RWPE2 (cell line): ENCODE measurements around the gene B3GNT4.
"Not testable (repeated sequence)": the region's sequence is repeated elsewhere in the genome, so short reads cannot be mapped to it uniquely, and the experiment has no call there.

Source experiments
- ATAC-seq: fragments of 200-7000 bp; cut with Tn5 transposase; 3 replicates; pipeline ENCODE4 v1.9.1; 2021; ENCODE audit warnings: low read depth
- DNase-seq: peaks from one replicate; pipeline ENCODE4 v3.0.0-alpha.2; 2020; ENCODE audit warnings: low spot score
- H3K27ac ChIP-seq: fragments of 450-650 bp; 2 replicates; pipeline ENCODE4 v1.5.1; 2017; ENCODE audit warnings: mild to moderate bottlenecking; ENCODE audit not compliant: poor library complexity, severe bottlenecking
- H3K27me3 ChIP-seq: fragments of 250-450 bp; sonication (Bioruptor Pico); 2 replicates; pipeline ENCODE4 v1.5.1; 2021; ENCODE audit warnings: mild to moderate bottlenecking, moderate library complexity; ENCODE audit not compliant: insufficient read depth, poor library complexity, severe bottlenecking
- H3K36me3 ChIP-seq: fragments of 250-450 bp; sonication (Bioruptor Pico); 2 replicates; pipeline ENCODE4 v1.5.1; 2020; ENCODE audit warnings: low read depth, mild to moderate bottlenecking, moderate library complexity
- H3K4me1 ChIP-seq: fragments of 250-450 bp; sonication (Bioruptor Pico); 2 replicates; pipeline ENCODE4 v1.5.1; 2021; ENCODE audit warnings: mild to moderate bottlenecking, moderate library complexity; ENCODE audit not compliant: insufficient read depth, poor library complexity, severe bottlenecking
- H3K4me3 ChIP-seq: fragments of 250-450 bp; sonication (Bioruptor Pico); 2 replicates; pipeline ENCODE4 v1.5.1; 2021; ENCODE audit warnings: mild to moderate bottlenecking, moderate library complexity; ENCODE audit not compliant: severe bottlenecking
- H3K9me3 ChIP-seq: fragments of 250-450 bp; sonication (Bioruptor Pico); 2 replicates; pipeline ENCODE4 v1.5.1; 2021; ENCODE audit warnings: mild to moderate bottlenecking, moderate library complexity; ENCODE audit not compliant: severe bottlenecking
- CTCF ChIP-seq: fragments of 450-650 bp; IDR thresholded peaks from one replicate; pipeline ENCODE4 v1.5.1; 2017; ENCODE audit warnings: mild to moderate bottlenecking, moderate library complexity; ENCODE audit not compliant: poor library complexity, severe bottlenecking

The B3GNT4 gene

GRCh38 chr12:122171399-122171798 lies 32.1 kb upstream of the B3GNT4 start:
- ATAC-seq (no peak), DNase-seq (no peak)
- Histone ChIP-seq H3K4me1 (no peaks in the 10 kb centered on the region), H3K27me3 (no peaks in the 10 kb centered on the region), H3K36me3 (no peaks in the 10 kb centered on the region), H3K4me3 (no peak overlapping the region), H3K27ac (no peak overlapping the region), H3K9me3 (no peaks in the 10 kb centered on the region)
- TF ChIP-seq CTCF, result no peak

DNA sequence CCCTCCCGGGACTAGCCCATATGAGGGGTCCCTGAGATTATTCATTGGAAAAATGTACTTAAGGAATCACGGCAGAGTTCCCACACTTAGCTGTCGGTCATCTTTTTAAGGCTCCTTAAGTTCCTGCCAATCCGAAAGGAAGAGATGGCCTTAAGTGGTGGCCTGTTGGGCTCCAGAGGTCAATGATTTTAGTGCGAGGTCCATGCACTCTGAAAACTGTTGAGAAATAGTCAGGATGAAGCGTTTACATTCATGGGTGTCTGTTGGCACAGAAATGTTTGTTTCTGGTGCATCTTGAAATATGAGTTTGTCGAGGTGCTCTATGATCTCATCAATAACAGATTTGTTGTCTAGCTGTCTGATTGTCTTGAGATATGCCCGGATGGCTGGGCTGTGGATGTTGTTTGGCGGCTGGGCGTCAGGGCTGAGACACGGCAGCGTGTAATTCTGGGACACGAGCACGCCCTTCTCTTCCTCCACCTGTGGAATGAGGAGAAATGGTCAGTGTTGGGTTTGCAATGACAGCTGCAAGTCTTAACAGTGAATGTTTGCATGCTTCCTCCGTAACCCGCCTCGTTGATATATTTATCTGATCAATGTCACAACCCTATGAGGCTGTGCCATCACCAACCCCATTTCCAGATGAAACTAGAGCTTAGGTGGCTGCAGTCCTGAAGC lies 31.1 kb upstream of the B3GNT4 start:
- H3K9me3 ChIP-seq, result no peaks in the 10 kb centered on the region
- ATAC-seq, result no peak

GRCh38 chr12:122174155-122174845 lies 29.2 kb upstream of the B3GNT4 start, which contains the start of gene IL31:
TSS of gene IL31 (minus strand) at chr12:122174221. CDS start at chr12:122174172, 49 bp downstream.
- no peak for ATAC-seq
- no peak within 1 kb of the TSS for H3K4me3 ChIP-seq
- no peak within 1 kb of the TSS for H3K27ac ChIP-seq
- no peaks in the 10 kb centered on the region for H3K4me1 ChIP-seq
- H3K9me3 ChIP-seq, result no peaks in the 10 kb centered on the region
- no peaks in the 10 kb centered on the region for H3K27me3 ChIP-seq
- no peak for DNase-seq
- H3K36me3 ChIP-seq, result no peaks in the 10 kb centered on the region
- no peak for TF ChIP-seq CTCF

More for the DNA sequence above, 31.1 kb upstream of the B3GNT4 start:
- TF ChIP-seq CTCF, result no peak
- no peak for DNase-seq
- H3K27me3 ChIP-seq, result no peaks in the 10 kb centered on the region
- H3K4me3 ChIP-seq, result no peak overlapping the region
- H3K36me3 ChIP-seq, result no peaks in the 10 kb centered on the region
- no peak overlapping the region for H3K27ac ChIP-seq
- H3K4me1 ChIP-seq, result no peaks in the 10 kb centered on the region

DNA sequence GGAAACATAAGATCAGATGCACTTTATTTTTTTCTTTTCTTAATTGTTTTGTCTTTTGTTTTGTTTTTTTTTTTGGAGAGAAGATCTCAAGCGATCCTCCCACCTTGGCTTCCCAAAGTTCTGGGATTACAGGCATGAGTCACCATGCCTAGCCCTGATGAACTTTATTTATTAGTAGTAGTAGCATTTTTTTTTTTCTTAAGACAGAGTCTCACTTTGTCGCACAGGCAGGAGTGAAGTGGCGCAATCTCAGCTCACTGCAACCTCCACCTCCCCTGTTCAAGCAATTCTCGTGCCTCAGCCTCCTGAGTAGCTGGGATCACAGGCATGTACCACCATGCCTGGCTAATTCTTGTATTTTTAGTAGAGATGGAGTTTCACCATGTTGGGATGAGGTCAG lies 27.0 kb upstream of the B3GNT4 start:
- H3K9me3 ChIP-seq, H3K4me1 ChIP-seq, ATAC-seq, H3K27ac ChIP-seq, H3K27me3 ChIP-seq, H3K4me3 ChIP-seq, DNase-seq, H3K36me3 ChIP-seq: not testable (repeated sequence)

GRCh38 chr12:122182887-122183587 lies 20.5 kb upstream of the B3GNT4 start, which contains the start of gene LRRC43:
TSS of gene LRRC43 (plus strand) at chr12:122183123. CDS start at chr12:122183145, 22 bp downstream.
- no peak for TF ChIP-seq CTCF
- DNase-seq (no peak), ATAC-seq (peak; percentile 32; the same call in 2 of the 3 replicates)
- Histone ChIP-seq H3K27ac (no peak within 1 kb of the TSS), H3K4me1 (peaks cover 9% of the 10 kb centered on the region), H3K27me3 (no peaks in the 10 kb centered on the region), H3K9me3 (no peaks in the 10 kb centered on the region), H3K36me3 (no peaks in the 10 kb centered on the region), H3K4me3 (peak within 1 kb of the TSS; percentile 24)
